ENCODE measurements around the gene SUV39H2.
"Not testable (repeated sequence)": the region's sequence is repeated elsewhere in the genome, so short reads cannot be mapped to it uniquely, and the experiment has no call there.

Gene SUV39H2

DNA sequence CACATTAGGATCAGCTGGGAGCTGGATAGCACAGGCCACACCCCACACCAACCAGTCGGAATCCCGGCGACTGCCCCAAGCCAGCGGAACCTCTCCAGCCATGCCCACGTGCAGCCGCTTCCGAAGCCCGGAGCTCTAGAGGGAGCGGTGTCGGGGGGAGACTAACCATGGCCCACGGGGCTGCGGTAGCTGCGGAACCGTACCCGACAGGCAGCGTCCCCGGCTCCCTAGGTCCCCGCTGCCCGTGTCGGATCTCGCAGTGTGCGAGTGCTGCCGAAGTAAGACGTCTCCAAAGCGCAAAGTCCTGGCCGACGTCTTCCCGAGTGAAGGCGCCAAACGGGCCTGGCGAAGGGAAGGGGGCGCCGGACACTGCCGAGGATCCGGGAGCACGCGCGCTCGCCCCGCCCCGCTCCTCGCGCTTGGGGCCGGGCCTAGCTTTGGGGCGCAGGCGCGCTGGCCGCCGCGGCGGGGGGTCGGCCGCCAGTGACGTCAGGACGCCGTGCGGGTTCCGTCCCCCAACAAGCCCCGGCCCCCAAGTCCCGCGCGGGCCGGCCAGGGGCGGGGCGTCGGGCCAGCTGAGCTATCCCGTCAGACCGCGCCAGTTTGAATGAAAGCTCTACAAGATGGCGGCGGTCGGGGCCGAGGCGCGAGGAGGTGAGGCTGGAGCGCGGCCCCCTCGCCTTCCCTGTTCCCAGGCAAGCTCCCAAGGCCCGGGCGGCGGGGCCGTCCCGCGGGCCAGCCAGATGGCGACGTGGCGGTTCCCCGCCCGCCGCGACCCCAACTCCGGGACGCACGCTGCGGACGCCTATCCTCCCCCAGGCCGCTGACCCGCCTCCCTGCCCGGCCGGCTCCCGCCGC lies at the start of gene SUV39H2:
SUV39H2 (plus strand) TSS at position 601 of the 858 bp plus-strand sequence; CDS start at position 624, 23 bp downstream.
- DNase-seq, result peak; percentile 97

- DNase-seq, result no peak
Measured at GRCh38 chr10:14833106-14833505, 45.6 kb upstream of the SUV39H2 start.

- no peak for DNase-seq
Measured at GRCh38 chr10:14836208-14836607, 42.5 kb upstream of the SUV39H2 start.

- no peak for DNase-seq
Measured at GRCh38 chr10:14837003-14837756, 41.5 kb upstream of the SUV39H2 start.

- DNase-seq, result peak; percentile 100
Measured at GRCh38 chr10:14837757-14838581, 40.7 kb upstream of the SUV39H2 start, which contains the start of the genes CDNF, HSPA14 and MSANTD7. Gene CDNF, minus strand, starts transcription at chr10:14838037. Its CDS starts 91 bp downstream, at chr10:14837946. Gene HSPA14, plus strand, starts transcription at chr10:14838306. Its CDS starts 97 bp downstream, at chr10:14838403. Gene MSANTD7, plus strand, starts transcription at chr10:14838306. Its CDS starts 3,979 bp downstream, at chr10:14842285.

- DNase-seq, result peak; percentile 27
Measured at GRCh38 chr10:14838582-14839304, 39.9 kb upstream of the SUV39H2 start.

- DNase-seq, result no peak
Measured at GRCh38 chr10:14839305-14839695, 39.4 kb upstream of the SUV39H2 start.

GRCh38 chr10:14840178-14840577 lies 38.5 kb upstream of the SUV39H2 start:
- no peak for DNase-seq

DNA sequence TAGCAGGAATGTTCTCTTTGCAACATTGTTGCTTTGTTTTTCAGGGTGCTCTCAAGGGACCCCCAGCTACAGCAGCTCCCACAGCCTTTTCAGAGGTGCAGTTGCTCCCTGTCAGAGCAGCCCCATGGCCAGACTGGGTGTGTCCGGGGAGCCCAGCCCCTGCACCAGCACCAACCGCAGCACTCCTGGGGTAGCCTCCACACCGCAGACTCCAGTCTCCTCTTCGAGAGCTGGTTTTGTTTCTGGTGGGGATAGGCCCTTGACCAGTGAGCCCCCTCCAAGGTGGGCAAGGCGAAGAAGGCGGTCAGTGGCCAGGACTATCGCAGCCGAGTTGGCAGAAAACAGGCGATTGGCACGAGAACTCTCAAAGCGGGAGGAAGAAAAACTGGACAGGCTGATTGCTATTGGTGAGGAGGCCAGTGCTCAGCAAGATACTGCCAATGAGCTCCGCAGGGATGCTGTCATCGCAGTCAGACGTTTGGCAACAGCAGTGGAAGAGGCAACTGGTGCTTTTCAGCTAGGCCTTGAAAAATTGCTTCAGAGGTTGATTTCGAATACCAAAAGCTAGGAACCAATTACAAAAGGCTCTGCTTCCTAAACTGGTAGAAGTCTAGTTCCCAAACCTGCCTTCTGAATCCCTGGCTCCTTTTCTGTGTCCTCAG lies 35.2 kb upstream of the SUV39H2 start:
- DNase-seq, result no peak

GRCh38 chr10:14844948-14845347 lies 33.7 kb upstream of the SUV39H2 start:
- DNase-seq, result no peak

- no peak for DNase-seq
Measured at GRCh38 chr10:14852236-14852635, 26.4 kb upstream of the SUV39H2 start.

GRCh38 chr10:14855453-14855852 lies 23.2 kb upstream of the SUV39H2 start:
- DNase-seq, result no peak

- DNase-seq, result peak; percentile 32
Measured at GRCh38 chr10:14858338-14858960, 20.2 kb upstream of the SUV39H2 start.

- no peak for DNase-seq
Measured at GRCh38 chr10:14859043-14859442, 19.6 kb upstream of the SUV39H2 start.

- peak; percentile 35 for DNase-seq
Measured at GRCh38 chr10:14859775-14860174, 18.9 kb upstream of the SUV39H2 start.

DNA sequence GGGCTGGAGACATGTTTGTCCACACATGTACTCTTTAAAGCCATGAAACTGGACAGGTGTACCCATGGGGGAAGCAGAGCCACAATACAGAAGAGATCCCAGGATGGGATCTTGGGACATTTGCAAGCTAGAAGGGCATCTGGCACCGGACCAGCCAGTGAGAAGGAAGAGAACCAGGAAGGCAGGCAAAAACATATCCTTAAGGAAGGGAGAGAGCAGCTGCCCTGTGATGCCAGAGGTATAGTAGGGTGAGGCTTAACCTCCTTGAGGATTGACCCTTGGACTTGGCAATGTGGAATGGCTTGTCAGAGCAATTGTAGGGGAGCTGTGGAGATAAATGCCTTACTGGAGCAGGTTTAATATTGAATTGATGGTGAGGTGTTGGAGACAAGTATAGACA lies 17.9 kb upstream of the SUV39H2 start:
- DNase-seq, result no peak

- not testable (repeated sequence) for DNase-seq
Measured at GRCh38 chr10:14864466-14864865, 14.2 kb upstream of the SUV39H2 start.

- not testable (repeated sequence) for DNase-seq
Measured at GRCh38 chr10:14864871-14865270, 13.8 kb upstream of the SUV39H2 start.

GRCh38 chr10:14873090-14873760 lies 5.4 kb upstream of the SUV39H2 start:
- no peak for DNase-seq

DNA sequence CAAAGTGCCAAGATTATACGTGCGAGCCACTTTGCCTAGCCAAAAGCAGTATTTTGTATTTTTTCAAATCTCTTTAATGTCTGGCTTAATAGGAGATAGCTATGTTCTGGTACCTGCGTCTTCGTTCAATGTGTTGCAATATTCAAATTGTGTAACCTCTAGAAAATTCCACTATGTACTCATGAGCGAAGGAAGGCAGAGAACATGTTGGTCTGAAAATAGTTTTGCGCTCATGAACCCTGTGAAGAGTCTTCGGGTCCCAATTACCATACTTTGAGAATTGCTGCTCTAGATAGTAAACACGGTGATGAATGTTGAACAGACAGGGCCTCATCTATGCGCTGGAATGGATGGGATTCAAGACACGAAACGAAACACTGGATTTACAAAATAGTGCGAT lies 2.7 kb upstream of the SUV39H2 start:
- peak; percentile 26 for DNase-seq

Measured in inflammatory macrophage treated with lipopolysaccharide for 4 hours (primary cell).